Colon (tissue), 2 donors: ENCODE results near the gene ZNF217.
"Not testable (repeated sequence)": the region's sequence is repeated elsewhere in the genome, so short reads cannot be mapped to it uniquely, and the experiment has no call there.

ENCODE experiments used
- FAIRE-seq: peaks from 2 replicates; lab custom pipeline; 2012; peaks lifted over from hg19 to GRCh38; lab: Jason Lieb, UNC
- donor health status: control.
- donor health status: control.

ZNF217 gene

DNA sequence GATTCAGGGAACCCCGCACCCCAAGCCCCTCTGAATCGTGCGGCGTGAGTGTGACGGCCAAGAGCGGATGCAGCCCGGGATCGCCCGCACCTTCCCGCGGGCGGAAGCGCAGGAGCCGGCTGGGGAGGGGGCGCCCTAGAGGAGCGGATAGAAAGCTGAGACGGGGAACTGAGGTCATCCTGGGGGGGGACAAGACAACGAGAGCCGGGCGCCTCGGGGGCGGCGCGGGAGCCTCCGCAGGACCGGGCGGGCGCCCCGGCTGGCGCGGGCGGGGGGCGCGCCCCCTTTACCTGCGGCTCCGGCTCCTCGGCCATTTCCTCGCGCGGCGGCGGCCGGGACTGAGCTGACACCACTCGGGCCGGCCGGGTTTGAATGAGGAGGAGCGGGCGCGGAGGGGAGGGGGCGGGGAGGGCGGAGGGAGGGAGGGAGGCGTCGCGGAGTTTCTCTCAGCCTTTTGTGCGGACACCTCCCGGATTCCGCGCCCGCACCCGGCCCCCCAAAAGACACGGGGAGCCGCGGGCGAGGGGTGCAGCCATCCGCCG is at the start of gene ZNF217:
Gene ZNF217 (minus strand): TSS at position 374 of the 542 bp plus-strand sequence. CDS start 11,013 bp downstream, outside the sequence.
- FAIRE-seq, result not testable (repeated sequence)

DNA sequence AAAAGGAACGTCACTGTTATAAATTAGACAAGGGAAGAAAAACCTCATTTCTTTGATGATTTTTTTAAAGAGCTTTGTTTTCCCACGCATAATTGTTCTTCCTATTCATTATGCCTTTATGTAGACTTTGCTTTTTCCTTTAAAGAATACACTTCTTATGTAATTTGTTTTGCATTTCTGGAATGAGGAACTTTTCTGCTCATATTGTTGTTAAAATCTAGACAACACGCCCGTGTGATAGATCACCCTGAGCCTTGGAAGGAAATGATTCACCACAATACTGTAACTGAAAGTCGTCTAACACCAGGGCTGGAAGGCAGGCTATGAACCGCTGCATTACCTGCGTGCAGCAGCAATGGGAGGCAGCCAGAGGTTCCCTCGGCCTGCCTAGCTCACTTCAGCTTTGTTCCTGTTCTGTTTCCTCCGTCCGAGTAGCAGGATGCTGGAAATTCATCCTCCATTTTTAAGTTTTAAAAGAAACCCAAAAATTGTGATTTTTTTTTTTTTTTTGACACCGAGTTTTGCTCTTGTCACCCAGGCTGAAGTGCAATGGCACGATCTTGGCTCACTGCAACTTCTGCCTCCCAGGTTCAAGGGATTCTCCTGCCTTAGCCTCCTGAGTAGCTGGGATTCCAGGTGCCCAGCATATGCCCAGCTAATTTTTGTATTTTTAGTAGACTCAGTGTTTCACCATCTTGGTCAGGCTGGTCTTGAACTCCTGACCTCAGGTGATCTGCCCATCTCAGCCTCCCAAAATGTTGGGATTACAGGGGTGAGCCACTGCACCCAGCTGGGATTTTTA is 49.6 kb upstream of the ZNF217 start:
- no peak for FAIRE-seq

DNA sequence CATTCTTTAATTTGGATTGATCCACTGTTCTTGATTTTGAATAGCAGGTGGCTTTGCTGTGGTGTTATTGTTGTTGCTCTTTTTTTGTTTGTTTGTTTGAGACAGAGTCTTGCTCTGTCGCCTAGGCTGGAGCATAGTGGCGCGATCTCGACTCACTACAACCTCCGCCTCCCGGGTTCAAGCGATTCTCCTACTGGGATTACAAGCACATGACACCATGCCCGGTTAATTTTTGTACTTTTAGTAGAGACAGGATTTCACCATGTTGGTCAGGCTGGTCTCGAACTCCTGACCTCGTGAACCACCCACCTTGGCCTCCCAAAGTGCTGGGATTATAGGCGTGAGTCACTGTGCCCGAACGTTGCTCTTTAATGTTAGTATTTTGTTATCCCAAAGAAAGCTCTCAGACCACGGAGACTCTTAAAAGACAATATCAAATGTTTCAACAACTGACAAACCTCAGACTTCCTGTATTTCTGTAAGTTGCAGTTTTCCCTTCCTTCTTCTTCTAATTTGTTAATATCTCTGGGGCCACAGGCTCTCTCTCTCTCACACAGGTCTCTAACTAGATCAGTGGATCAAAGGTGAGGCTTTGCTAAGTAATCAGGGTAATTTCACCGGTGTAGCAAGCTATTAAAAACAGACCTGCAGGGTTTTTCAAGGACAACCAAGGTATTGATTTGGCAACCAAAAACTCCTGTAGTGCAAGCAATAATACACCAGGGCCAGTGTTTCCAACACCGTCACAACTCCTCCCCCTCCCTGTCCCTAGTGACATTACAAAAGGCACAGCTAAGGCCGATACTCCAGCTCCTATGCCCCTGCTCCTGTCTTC is 48.8 kb upstream of the ZNF217 start:
- no peak for FAIRE-seq

DNA sequence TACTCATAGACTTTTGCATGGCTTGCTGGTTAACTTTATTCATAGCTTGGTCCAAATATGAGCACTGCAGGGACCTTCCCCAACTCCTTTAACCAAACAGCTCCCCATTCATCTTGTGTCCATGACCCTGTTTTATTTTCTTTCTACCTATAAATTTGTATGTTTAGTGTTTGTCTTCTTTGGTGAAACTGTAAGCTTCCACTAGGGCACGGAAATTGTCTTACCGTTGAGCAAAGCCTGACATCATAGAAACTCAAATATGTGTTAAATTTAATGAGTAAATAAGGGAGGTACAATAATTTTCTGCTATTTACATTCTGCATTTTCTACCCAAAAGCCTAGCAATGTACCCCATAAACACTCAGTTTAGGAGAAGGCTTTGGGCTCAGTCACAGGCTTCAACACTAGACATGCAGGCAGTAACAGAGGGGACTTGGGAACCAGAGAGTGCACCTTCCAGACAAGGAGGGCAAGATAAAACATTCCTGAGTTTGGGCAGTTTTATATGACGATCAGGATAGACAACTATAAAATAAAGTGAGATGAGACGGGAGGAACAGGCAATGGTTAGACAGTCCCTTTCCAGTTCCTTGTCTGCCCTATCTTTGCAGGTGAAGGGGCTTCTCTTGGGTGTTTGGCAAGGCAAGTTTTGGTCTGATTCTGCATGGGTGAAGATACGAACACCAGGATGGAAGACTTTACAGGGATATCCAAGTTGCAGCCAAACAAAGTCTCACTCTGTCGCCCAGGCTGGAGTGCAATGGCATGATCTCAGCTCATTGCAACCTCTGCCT is 46.2 kb upstream of the ZNF217 start:
- FAIRE-seq, result no peak

DNA sequence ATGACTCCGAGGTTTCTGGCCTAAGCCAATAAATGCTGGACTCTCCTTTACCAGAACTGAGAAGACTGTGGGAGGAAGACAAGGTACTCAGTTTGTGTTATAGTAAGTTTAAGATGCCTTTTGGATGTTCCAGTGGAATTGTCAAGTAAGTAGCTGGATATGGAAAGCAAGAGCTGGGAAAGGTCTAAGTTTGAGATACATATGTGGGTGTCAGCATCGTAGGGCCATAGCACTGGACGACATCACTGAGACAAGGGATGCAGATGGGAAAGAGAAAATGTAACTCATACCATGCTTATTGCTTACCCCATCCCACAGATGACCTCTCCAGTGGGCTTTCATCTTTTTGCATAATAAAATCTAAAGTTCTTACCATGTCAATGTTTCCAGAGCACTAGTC is 45.5 kb upstream of the ZNF217 start:
- no peak for FAIRE-seq

DNA sequence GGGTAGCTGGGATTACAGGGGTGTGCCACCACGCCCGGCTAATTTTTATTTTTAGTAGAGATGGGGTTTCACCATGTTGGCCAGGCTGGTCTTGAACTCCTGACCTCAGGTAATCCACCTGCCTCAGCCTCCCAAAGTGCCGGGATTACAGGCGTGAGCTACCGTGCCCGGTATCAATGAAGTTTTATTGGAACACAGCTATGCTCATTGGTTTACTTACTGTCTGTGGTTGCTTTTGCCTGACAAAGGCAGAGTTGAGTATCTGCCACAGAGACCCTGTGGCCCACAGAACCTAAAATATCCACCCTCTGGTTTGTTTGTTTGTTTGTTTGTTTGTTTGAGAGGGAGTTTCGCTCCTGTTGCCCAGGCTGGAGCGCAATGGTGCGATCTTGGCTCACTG is 43.7 kb upstream of the ZNF217 start:
- FAIRE-seq, result not testable (repeated sequence)

DNA sequence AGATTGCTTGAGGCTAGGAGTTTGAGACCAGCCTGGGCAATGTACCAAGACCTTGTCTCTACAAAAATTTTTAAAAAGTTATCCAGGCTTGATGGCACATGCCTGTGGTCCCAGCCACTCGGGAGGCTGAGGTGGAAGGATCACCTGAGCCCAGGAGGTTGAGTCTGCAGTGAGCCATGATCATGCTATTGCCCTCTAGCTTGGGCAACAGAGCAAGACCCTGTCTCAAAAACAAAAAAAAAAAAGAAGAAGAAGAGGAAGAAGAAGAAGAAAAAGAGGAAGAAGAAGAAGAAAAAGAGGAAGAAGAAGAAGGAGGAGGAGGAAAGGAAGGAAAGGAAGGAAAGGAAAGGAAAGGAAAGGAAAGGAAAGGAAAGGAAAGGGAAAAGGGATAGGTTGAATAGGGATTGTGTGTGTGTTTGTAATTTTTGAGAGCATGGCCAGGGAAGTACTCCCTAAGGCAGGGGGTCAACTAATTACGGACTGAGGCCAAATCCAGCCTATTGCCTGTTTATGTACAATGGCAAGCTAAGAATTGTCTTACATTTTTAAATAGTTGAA is 43.0 kb upstream of the ZNF217 start:
- FAIRE-seq, result no peak

DNA sequence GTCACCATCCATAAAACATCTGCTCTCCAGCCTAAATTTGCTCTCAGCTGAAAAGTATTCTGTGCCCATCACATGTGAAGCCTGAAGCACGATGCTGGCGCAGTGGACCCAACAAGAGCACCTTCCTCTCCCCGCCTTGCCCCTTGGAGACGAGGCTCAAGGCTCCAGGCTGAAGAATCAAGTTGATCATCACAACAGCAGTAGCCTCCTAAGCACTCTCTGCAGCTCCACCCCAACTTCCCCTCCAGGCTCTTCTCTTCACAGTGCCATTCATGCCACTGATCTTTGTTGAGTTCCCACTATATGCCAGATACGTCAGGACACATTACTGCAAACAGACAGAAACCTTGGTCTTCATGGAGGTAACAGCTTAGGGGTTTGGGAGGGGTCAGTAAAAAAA is 41.6 kb upstream of the ZNF217 start:
- no peak for FAIRE-seq

DNA sequence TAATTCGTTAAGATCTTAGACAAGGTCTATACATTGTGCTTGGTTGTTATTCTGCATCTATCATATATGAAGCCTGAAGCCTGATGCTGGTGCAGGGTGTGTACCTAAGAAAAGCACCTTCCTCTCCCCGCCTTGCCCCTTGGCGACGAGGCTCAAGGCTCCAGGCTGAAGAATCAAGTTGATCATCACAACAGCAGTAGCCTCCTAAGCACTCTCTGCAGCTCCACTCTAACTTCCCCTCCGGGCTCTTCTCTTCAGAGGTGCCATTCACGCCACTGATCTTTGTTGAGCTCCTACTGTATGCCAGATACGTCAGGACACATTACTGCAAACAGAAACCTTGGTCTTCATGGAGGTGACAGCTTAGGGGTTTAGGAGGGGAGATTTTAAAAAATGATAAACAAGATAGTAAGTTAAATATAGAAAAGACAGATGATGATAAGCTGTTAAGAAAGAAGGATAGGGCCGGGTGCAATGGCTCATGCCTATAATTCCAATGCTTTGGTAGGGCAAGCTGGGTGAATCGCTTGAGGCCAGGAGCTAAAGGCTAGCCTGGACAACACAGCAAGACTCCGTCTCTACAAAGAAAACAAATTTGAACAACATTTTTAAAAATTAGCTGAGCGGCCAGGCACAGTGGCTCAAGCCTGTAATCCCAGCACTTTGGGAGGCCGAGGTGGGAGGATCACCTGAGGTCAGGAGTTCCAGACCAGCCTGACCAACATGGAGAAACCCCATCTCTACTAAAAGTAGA is 38.4 kb upstream of the ZNF217 start:
- FAIRE-seq, result no peak

DNA sequence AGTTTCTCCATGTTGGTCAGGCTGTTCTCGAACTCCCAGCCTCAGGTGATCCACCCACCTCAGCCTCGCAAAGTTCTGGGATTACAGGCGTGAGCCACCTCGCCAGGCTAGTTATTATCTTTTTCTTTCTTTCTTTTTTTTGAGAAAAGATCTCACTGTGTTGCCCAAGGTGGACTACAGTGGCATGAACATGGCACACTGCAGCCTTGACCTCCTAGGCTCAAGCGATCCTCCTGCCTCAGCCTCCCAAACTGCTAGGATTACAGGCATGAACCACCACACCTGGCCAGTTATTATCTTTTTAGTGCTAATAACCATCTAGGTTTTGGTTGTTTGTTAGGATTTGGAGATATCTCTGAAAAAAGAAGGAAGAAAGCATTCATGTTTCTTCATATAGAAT is 35.8 kb upstream of the ZNF217 start:
- no peak for FAIRE-seq

DNA sequence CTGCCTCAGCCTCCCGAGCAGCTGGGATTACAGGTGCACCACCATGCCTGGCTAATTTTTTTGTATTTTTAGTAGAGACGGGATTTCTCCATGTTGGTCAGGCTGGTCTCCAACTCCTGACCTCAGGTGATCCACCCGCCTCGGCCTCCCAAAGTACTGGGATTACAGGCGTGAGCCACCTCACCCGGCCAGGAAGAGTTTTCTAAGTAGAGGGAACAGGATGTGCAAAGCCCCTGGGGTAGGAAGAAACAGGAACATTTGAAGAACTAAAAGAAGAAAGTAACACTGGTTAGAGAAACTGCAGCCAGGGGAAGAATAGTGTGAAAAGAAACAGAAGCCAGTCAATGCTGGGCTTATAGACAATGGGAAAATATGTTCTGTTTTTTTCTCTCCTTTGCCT is 35.1 kb upstream of the ZNF217 start:
- not testable (repeated sequence) for FAIRE-seq

DNA sequence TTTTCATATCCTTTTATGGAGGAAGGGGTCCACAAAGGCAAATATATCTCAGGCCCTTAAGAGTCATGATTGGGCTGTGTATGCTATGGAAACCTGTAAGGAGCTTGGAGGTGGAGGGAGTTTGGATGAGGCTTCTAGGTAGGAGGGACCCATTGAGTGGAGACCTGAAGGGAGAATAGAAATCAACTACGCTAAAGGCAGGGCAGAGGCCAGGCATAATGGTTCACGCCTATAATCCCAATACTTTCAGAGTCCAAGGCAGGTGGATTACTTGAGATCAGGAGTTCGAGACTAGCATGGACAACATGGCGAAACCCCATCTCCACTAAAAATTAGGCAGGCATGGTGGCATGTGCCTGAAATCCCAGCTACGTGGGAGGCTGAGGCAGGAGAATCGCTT is 34.4 kb upstream of the ZNF217 start:
- no peak for FAIRE-seq

DNA sequence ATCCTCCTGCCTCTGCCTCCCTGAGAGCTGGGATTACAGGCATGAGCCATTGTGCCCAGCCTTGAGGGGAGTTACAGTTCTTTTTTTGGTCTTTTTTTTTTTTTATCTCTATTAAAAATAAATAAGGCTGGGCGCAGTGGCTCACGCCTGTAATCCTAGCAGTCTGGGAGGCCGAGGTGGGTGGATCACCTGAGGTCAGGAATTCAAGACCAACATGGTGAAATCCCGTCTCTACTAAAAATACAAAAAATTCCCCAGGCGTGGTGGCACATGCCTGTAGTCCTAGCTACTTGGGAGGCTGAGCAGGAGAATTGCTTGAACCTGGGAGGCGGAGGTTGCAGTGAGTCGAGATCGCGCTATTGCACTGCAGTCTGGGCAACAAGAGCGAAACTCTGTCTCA is 33.4 kb upstream of the ZNF217 start:
- not testable (repeated sequence) for FAIRE-seq

DNA sequence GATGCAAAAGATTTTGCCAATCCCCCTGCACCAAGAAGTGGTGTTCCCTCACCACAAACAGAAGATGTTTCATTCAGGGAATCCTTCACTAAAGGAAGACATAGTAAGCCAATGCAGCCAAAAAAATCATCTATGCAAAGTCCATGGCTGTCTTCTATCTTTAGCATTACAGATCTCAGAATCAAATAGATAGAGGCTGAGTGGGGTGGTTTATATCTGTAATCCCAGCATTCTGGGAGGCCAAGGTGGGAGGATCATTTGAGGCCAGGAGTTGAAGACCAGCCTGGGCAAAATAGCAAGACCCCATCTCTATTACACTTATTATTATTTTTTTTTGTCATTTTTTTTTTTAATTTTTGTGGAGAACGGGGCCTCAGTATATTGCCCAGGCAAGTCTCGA is 32.9 kb upstream of the ZNF217 start:
- FAIRE-seq, result no peak

DNA sequence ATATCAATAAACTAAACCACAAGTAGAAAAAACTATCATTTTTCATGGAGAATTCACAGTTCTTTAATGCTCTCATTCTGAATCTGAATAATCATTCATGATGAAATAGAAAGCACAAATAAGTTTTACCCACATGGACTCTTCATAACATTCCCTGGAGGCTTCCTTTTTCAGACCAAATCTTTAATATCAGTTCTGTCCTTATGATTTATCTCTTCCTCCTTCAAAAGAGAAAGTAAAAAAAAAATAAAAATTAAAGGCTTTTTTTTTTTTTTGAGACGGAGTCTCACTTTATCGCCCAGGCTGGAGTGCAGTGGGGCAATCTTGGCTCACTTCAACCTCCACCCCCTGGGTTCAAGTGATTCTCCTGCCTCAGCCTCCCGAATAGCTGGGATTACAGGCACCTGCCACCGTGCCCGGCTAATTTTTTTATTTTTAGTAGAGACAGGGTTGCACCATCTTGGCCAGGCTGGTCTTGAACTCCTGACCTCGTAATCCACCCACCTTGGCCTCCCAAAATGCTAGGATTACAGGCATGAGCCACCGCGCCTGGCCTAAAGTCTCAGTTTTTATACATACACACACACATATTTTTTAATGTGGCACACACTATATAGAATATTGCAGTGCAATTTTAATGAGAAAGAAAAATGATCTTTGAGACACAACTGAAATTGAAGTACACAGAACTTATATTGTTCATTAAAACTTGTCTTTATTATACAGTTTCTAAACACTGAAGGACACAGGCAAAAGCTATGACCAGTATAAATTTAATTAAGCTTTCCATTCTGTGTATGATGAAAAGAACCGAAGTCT is 31.9 kb upstream of the ZNF217 start:
- FAIRE-seq, result no peak

DNA sequence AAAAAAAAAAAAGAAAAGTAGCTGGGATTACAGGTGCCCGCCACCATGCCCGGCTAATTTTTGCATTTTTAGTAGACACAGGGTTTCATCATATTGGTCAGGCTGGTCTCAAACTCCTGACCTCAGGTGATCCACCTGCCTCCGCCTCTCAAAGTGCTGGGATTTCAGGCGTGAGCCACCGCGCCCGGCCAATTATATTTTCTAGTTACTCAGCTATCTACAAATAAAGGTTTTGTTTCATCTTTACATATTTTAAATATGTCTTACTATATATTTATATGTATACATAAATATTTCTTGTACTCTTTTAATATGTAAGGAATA is 31.2 kb upstream of the ZNF217 start:
- not testable (repeated sequence) for FAIRE-seq

DNA sequence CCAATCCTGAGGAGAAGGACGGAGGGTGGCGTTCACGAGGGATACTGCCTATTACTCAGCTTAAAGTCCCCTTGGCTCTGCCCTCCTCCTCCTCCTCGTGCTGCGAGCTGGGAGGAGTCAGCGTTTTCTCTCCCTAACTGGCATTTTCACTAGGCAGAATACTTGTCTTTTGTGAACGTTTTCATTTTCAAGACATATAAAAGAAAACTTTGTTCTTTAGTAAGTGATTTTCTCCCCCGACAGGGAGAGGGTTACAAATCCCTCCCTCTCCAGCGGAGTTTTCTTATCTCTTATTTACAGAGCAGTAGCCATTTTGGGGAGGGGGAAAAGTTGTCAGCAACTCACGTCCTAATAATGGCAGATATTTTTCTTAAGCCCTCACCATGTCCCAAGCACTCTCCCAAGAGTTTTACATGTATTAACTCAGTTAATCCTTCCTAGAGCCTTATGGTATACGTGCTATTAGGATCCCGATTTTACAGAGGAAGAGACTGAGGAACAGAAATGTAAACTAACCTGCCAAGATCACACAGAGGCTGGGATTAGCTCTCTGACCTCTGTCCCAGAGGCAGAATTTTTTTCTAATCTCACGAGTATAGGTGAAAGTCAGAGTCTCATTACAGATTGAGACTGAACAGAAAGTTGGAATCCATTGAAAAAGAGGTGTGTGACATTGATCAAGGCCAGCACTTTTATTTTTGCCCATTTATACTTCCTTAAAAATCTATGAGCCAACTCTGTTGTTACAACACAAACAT is 30.0 kb upstream of the ZNF217 start:
- no peak for FAIRE-seq

DNA sequence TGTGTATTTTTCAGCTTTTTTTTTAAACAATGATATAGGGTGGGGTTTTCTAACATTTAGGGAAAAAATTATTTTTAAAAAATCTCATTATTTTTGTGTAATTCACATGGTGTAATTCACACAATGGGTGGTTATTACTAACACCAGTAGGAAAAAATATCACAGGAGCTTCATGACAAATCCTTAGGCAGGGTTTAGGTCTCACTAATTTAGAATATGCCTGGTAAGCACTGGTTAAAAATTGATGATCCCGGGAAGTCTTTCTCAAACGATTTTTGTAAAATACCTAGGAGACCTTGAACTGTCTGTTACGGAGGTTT is 29.5 kb upstream of the ZNF217 start:
- FAIRE-seq, result no peak

DNA sequence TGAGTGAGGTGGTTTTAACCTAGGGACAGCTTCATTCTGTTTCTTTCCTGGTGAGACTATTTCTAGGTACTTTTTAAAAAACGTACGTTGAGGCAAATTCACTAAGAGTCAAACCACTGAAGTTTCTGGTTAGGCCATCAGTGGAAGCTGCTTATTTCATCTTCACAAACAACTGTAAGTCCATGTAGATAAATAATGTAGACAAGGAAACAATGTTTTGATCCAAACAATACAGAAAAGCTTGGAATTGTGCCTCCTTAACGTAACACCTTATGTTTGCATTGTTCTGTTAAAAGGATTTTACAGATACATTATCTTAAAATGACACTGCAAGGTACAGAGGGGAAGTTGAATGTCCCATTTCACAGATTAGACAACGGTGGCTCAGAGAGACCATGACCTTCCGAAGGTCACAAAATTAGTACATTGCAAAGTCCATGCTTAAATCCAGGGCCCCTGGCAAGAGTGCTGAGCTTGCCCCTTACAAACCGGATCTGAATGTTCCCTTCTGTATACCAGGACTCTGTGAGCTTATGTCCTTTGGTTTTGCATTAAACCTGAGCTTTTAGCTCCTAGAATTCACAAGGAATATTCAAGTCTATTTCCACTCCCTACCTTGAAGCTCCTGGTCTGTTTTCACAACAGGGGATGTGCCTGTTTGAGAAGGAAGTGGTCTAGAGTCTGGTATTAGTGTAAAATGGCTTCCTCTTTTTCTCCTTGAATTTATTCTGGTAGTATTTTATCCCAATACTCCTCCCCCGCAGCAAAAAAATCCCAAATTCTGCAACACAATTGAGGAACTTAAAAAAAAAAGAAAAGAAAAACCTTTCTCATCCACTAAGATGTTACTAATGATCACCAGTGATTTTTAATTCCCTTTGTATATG is 28.9 kb upstream of the ZNF217 start:
- FAIRE-seq, result no peak
